RWPE1 (cell line): ENCODE results near the gene RFC2.

Experiments
- CTCF ChIA-PET: fragments of 350-600 bp; sonication (Branson Sonifier 250); formaldehyde crosslinking; extraction: SDS; loops from one replicate; lab custom pipeline; 2021; lab: Yijun Ruan, JAX
- POLR2A ChIA-PET: fragments of 400-600 bp; formaldehyde crosslinking; extraction: SDS; loops from one replicate; lab custom pipeline; 2020; ENCODE audit warnings: antibody characterized with exemption; ENCODE audit not compliant: low non-redundant PET; lab: Yijun Ruan, JAX
- DNase-seq: peaks from one replicate; pipeline ENCODE4 v3.0.0; 2012; ENCODE audit warnings: low spot score
- H3K27ac ChIP-seq: fragments of 450-650 bp; 2 replicates; pipeline ENCODE4 v1.5.1; 2017
- CTCF ChIP-seq: fragments of 450-650 bp; conservative IDR thresholded peaks from 2 replicates; pipeline ENCODE4 v1.5.1; 2017; ENCODE audit warnings: low read depth, mild to moderate bottlenecking

RFC2 gene

DNA sequence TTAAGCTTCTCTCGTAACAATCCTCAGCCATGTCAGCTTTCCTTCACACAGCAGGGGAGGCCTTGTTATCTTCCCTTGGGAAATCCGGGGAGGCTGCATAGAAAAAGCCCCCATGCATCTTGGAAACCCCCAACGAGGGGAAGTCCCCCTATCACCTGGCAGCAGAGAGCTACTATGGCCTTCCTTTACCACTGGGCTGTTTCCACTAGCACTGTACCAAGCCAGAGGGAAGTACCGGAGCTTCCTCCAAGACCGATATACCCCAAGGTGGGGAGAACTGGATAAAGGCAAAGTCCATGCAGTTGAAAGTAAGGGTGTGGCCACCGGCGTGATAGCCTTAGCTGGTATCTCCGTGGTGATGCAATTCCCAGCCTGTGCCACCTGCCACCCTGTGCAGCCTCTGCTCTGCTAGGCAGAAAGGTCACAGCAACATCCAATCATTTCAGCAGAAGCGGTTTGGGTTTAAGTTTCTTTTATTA, 30.6 kb upstream of the RFC2 start:
- CTCF ChIA-PET = interaction anchor here (0.6 to 1.9 kb wide), 5 partner anchors 9 to 278 kb away, joined by 3 to 6 read pairs (median 5); no protein-coding TSS in a partner anchor
- DNase-seq = no peak
- POLR2A ChIA-PET = no interaction called here
- TF ChIP-seq CTCF = no peak
- H3K27ac ChIP-seq = no peak overlapping the region

GRCh38 chr7:74283858-74284447, 29.8 kb upstream of the RFC2 start:
- ChIA-PET POLR2A (no interaction called here), CTCF (interaction anchor here (1.2 to 1.9 kb wide), 2 partner anchors 8 to 77 kb away, joined by 3 to 5 read pairs; no protein-coding TSS in a partner anchor)
- no peak for DNase-seq
- H3K27ac ChIP-seq = no peak overlapping the region
- TF ChIP-seq CTCF = no peak

DNA sequence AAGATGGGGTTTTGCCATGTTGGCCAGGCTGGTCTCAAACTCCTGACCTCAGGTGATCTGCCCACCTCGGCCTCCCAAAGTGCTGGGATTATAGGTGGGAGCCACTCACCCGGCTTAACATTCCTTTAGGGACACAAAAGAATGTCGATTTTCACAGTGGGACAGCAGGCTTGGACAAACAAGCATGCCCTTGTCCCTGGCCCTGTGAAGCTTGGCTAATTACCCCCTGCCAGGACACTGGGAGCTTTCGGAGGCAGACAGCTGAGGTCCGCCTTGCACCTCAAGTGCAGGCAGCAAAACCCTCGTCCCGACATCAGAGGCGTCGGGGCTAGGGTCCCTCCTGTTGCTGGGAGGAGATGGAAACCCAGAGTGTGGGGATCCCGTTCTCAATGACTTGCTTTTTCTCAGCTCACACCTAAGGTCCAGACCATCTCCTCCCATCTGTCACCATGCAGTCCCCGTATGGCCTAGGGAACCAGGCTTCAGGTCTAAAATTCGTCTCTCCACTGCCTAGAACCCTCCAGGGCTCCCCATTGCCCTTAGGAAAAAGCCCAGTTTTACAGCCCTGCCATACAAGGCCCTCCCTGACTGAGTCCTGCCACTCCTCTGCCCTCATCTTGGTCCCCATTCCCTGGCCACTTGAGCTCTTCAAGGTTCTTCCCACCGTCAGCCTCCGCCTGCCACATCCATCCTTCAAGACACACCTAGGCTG, 28.7 kb upstream of the RFC2 start:
- POLR2A ChIA-PET = no interaction called here
- CTCF ChIA-PET = interaction anchor here (0.6 kb wide), 1 partner anchor 72 kb away, joined by 3 read pairs; no protein-coding TSS in a partner anchor
- TF ChIP-seq CTCF = no peak
- no peak overlapping the region for H3K27ac ChIP-seq
- no peak for DNase-seq

- TF ChIP-seq CTCF = no peak
- ChIA-PET POLR2A (no interaction called here), CTCF (interaction anchor here (1.0 kb wide), 1 partner anchor 75 kb away, joined by 4 read pairs; no protein-coding TSS in a partner anchor)
- DNase-seq = no peak
- peak overlapping the region; percentile 89 for H3K27ac ChIP-seq
These were observed 26.8 kb upstream of the RFC2 start for GRCh38 chr7:74280985-74281384.

- no peak for DNase-seq
- ChIA-PET CTCF (no interaction called here), POLR2A (no interaction called here)
- no peak for TF ChIP-seq CTCF
- peak overlapping the region; percentile 89; the same call in 1 of the 2 replicates for H3K27ac ChIP-seq
These were observed 23.4 kb upstream of the RFC2 start for GRCh38 chr7:74277636-74278035.

DNA sequence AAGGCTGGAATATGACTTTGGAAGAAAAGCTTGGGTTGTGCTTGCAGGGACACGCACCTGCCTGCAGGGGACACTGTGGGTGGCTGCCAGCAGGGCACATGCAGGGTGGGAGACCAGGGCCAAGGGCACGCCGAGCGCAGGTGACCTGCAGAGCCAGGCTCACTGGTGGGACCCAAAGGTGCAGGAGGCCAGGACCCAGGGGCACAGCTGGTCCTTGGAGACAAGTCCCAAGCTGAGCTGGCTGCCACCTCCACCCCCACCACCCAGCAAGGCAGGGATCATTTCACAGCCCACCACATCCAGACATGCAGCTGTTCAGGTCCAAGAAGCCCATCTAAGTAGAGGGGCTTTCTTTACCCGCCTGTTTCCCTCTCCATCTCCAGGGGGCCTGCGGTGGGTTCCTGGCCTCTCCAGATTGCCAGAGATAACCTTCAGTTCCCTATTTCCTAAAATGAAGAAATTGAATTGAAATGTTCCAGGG, 21.2 kb upstream of the RFC2 start:
- H3K27ac ChIP-seq = peak overlapping the region; percentile 14; the same call in 1 of the 2 replicates
- no peak; the same call in 1 of the 2 replicates for TF ChIP-seq CTCF
- DNase-seq = no peak
- POLR2A ChIA-PET = no interaction called here
- CTCF ChIA-PET = interaction anchor here (0.5 to 1.7 kb wide), 11 partner anchors 9 to 489 kb away, joined by 3 to 5 read pairs (median 4); no protein-coding TSS in a partner anchor
